Mesothelial cell of epicardium (in vitro differentiated cells): ENCODE data around the gene SDK1. TPM values are rescaled to one million over a fixed set of nuclear protein-coding genes. Genes with fewer than 3 reads are reported as not detected.

ENCODE experiments used
- DNase-seq, 2 experiments: peaks; one replicate each; pipeline ENCODE4 v3.0.0; 2021; ENCODE audit warnings: low spot score in 2 of 2; ENCODE audit not compliant: unreplicated experiment in 2 of 2
- H3K27ac Mint-ChIP-seq: 2 replicates; pipeline ENCODE4 v1.8.0; 2021; ENCODE audit warnings: mixed read lengths
- H3K27me3 Mint-ChIP-seq: 2 replicates; pipeline ENCODE4 v1.8.0; 2021; ENCODE audit warnings: low read depth, mixed read lengths
- H3K36me3 Mint-ChIP-seq: 2 replicates; pipeline ENCODE4 v1.8.0; 2021; ENCODE audit warnings: mixed read lengths
- H3K4me1 Mint-ChIP-seq: 2 replicates; pipeline ENCODE4 v1.8.0; 2021; ENCODE audit warnings: mixed read lengths
- H3K4me3 Mint-ChIP-seq: 2 replicates; pipeline ENCODE4 v1.8.0; 2021; ENCODE audit warnings: mild to moderate bottlenecking, moderate library complexity, mixed read lengths
- H3K9me3 Mint-ChIP-seq: 2 replicates; pipeline ENCODE4 v1.8.0; 2021; ENCODE audit warnings: mixed read lengths
- total RNA-seq: library from RNA; stranded (reverse); gene quantifications from 3 replicates; pipeline ENCODE4 v1.2.1, GENCODE V29; 2021
- TF ChIP-seq, protein P1 (sequence below): fragments of 200-600 bp; sonication (generic); IDR thresholded peaks from one replicate; pipeline ENCODE4 v1.5.0; 2021; ENCODE audit warnings: antibody characterized with exemption; ENCODE audit not compliant: unreplicated experiment

The SDK1 gene
- total RNA-seq, 1 donor from 2014 or later: 12.8 TPM

DNA sequence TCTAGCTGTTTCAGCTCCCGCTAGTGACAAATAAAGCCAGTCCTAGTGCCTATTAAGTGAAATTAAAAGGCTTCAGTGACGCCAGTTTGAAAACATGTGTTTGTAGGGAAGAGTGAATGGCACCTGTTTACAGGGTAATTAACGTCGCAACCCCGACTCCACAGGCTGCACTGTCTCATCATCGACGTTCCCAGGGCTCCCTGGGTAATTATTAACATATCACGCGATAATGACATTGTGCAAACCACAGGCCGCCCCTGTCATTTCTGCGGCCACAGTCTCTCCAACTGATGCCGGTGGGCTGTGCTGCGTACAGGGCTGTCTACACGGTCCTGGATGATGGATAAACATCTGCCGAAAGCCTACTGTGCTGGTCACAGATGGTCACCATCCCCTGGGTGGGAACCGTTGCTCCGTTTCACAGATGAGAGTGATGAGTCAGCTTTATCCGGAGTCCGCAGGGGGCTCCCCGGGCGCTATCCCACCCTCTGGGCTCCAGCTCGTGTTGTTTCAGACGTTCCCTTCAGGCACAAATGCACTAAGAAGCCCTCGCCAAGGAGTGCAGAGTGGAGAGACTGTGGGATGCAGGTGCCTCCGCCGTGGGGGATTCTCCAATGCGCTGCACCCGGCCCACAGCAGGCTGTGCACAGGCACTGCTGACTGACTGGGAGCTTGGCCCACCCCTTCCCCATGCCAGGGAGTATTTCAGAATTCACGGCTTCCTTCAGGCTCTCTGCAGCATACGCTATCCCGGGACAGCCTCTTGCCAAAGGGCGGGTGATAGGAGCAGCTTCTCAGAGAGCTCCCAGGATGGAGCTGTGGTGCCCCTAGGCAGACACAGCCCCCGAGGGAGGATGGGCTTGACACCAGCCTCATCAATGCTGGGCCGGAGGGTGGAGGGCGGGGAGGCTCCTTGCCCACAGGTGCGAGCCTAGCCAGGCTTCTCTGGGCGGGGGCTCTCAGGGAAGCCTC is 889.2 kb downstream of the SDK1 start:
- TF ChIP-seq, protein P1, sequence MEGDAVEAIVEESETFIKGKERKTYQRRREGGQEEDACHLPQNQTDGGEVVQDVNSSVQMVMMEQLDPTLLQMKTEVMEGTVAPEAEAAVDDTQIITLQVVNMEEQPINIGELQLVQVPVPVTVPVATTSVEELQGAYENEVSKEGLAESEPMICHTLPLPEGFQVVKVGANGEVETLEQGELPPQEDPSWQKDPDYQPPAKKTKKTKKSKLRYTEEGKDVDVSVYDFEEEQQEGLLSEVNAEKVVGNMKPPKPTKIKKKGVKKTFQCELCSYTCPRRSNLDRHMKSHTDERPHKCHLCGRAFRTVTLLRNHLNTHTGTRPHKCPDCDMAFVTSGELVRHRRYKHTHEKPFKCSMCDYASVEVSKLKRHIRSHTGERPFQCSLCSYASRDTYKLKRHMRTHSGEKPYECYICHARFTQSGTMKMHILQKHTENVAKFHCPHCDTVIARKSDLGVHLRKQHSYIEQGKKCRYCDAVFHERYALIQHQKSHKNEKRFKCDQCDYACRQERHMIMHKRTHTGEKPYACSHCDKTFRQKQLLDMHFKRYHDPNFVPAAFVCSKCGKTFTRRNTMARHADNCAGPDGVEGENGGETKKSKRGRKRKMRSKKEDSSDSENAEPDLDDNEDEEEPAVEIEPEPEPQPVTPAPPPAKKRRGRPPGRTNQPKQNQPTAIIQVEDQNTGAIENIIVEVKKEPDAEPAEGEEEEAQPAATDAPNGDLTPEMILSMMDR: no peak
- Mint-ChIP-seq H3K9me3 (no peaks in the 10 kb centered on the region), H3K4me1 (peaks cover 22% of the 10 kb centered on the region), H3K27me3 (no peaks in the 10 kb centered on the region), H3K4me3 (no peak overlapping the region), H3K27ac (no peak overlapping the region), H3K36me3 (no peaks in the 10 kb centered on the region)
- DNase-seq: no peak

DNA sequence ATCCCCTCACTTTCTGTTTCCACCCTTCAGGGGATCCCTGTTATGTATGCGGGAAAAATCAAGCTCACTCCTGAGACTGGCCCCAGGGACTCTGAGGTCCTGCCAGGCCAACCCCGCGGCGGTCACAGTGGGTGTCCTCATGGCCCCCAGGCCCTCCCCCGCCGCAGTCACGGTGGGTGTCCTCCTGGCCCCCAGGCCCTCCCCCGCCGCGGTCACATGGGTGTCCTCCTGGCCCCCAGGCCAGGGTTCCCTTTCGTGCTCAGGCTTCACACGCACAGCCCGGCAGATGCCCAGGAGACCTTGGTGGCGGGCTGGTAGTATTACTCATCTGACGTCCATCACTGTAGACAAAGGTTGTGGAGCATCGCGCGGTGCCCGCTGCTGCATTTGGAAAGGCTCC is 890.0 kb downstream of the SDK1 start:
- H3K9me3 Mint-ChIP-seq: no peaks in the 10 kb centered on the region
- H3K4me3 Mint-ChIP-seq: no peak overlapping the region
- no peak for DNase-seq
- no peak overlapping the region for H3K27ac Mint-ChIP-seq
- H3K27me3 Mint-ChIP-seq: no peaks in the 10 kb centered on the region
- TF ChIP-seq, protein P1: no peak
- peaks cover 18% of the 10 kb centered on the region for H3K4me1 Mint-ChIP-seq
- H3K36me3 Mint-ChIP-seq: no peaks in the 10 kb centered on the region

DNA sequence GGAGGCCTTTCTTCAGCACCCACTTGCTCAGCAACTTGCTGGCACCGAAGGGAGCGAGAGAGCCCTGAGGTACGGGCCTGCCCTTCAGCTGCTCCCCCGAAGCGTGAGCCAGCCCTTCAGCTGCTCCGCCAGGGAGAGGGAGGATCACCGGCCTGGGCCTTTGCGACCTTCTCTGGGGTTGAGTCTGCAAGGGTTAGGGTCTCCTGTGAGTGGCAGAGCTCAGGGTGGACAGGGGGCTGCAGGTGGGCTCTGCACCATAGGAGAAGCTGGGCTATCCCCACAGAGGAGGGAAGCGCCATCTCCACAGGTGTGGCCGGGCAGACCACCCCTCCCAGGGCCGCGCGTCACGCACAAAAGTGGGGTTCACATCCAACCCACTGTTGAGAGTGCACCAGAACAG is 890.5 kb downstream of the SDK1 start:
- Mint-ChIP-seq H3K9me3 (no peaks in the 10 kb centered on the region), H3K4me1 (peaks cover 18% of the 10 kb centered on the region), H3K4me3 (no peak overlapping the region), H3K36me3 (no peaks in the 10 kb centered on the region), H3K27ac (no peak overlapping the region), H3K27me3 (no peaks in the 10 kb centered on the region)
- TF ChIP-seq, protein P1: no peak
- DNase-seq: no peak

DNA sequence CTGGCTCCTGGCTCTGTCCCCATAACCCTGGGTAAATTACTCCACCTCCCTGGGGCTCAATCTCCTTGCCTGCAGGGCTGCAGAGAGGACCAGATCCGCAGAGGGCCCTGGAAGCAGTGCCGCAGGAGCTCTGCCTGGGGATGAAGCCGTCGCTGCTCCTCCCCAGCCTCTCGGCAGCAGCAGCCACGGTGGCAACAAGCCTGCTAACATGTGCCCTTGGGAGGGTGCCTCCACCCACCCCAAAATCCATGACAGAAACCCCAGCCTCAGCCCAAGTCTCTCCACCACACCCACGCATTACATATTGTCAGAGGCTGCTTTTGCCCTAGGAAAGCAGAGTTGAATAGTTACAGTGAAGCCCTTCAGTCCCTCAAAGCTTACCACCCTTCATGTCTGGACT is 894.6 kb downstream of the SDK1 start:
- Mint-ChIP-seq H3K4me1 (no peaks in the 10 kb centered on the region), H3K27me3 (no peaks in the 10 kb centered on the region), H3K27ac (no peak overlapping the region), H3K9me3 (no peaks in the 10 kb centered on the region), H3K36me3 (no peaks in the 10 kb centered on the region), H3K4me3 (no peak overlapping the region)
- DNase-seq: no peak
- TF ChIP-seq, protein P1: no peak

DNA sequence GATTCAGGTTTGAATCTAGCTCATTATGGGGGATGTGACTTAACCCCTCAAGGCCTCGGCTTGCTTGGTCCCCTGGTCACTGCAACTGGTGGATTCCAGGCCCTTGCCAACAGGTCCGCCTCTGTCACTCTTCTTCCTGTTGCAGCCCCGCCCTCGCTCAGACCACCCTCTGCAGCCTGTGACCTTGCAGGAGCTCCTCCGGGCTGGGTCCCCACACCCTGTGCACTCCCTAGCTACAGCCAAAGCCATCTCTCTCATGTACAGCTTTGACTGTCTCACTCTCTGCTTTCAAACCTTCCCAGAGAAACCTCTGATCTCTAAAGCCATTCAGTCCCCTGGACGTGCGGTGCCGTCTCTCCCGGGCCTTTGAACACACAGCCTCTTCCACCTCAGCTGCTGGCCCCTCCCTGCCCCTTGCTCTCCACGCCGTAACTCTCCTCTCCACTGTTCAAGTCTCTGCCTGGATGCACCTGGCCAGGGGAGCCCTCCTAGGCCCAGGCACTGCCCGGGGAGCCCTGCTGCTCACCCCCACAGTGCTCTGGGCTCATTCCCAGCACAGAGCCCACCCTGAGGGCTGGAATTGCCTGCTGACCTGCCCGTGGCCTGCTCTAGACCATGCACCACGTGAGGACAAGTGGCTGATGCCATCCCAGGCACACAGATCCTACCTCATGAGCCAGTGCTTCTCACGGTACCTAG is 895.2 kb downstream of the SDK1 start:
- Mint-ChIP-seq H3K4me3 (no peak overlapping the region), H3K27ac (no peak overlapping the region), H3K36me3 (no peaks in the 10 kb centered on the region), H3K4me1 (no peaks in the 10 kb centered on the region), H3K9me3 (no peaks in the 10 kb centered on the region), H3K27me3 (no peaks in the 10 kb centered on the region)
- TF ChIP-seq, protein P1: no peak
- DNase-seq: no peak
